ENCODE data around the gene TP53BP2.

GRCh38 chr1:223831755-223832636, 13.8 kb downstream of the TP53BP2 start:
- TF ChIP-seq POLR2A (IDR thresholded peaks at IDR 0.05), result no peak
- TF ChIP-seq, protein P1, sequence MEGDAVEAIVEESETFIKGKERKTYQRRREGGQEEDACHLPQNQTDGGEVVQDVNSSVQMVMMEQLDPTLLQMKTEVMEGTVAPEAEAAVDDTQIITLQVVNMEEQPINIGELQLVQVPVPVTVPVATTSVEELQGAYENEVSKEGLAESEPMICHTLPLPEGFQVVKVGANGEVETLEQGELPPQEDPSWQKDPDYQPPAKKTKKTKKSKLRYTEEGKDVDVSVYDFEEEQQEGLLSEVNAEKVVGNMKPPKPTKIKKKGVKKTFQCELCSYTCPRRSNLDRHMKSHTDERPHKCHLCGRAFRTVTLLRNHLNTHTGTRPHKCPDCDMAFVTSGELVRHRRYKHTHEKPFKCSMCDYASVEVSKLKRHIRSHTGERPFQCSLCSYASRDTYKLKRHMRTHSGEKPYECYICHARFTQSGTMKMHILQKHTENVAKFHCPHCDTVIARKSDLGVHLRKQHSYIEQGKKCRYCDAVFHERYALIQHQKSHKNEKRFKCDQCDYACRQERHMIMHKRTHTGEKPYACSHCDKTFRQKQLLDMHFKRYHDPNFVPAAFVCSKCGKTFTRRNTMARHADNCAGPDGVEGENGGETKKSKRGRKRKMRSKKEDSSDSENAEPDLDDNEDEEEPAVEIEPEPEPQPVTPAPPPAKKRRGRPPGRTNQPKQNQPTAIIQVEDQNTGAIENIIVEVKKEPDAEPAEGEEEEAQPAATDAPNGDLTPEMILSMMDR (IDR thresholded peaks at IDR 0.05), result no peak
